ENCODE measurements around the gene DDIT3.

The DDIT3 gene

GRCh38 chr12:57485695-57486094 lies 34.6 kb downstream of the DDIT3 start:
- DNase-seq = no peak

DNA sequence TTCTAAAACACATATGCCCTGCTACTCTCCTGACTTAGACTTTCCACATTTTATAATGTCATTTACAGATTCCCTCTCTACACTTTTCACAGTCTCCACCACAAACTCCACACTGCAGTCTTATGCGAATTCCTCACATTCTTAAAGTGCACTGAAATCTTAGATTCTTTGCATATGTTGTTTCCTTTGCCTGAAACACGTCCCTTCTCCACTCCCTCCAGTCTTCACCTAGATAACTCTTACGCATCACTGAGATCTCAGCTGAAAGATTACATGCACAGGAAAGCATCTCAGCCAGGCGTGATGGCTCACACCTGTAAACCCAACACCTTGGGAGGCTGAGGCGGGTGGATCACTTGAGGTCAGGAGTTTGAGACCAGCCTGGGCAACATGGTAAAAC lies 36.8 kb downstream of the DDIT3 start:
- DNase-seq = no peak

DNA sequence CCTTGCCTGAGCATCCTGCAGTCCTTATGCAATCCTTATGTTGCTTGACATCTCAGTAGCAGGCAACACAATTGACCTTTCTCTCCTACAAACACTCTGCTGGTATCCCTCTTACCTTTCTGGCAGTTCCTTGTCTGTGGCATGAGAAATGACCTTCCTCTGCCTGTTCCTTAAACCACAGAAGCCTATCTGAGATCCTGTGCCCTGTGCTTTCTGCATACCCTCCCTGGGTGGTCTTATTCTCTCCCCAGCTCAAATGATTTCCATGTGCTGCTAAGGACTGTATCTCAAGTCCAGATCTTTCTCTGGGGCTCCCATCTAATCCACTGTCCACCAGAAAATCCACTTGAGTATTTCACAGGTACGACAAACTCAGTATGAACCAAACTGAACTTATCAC lies 38.6 kb downstream of the DDIT3 start:
- no peak for DNase-seq

DNA sequence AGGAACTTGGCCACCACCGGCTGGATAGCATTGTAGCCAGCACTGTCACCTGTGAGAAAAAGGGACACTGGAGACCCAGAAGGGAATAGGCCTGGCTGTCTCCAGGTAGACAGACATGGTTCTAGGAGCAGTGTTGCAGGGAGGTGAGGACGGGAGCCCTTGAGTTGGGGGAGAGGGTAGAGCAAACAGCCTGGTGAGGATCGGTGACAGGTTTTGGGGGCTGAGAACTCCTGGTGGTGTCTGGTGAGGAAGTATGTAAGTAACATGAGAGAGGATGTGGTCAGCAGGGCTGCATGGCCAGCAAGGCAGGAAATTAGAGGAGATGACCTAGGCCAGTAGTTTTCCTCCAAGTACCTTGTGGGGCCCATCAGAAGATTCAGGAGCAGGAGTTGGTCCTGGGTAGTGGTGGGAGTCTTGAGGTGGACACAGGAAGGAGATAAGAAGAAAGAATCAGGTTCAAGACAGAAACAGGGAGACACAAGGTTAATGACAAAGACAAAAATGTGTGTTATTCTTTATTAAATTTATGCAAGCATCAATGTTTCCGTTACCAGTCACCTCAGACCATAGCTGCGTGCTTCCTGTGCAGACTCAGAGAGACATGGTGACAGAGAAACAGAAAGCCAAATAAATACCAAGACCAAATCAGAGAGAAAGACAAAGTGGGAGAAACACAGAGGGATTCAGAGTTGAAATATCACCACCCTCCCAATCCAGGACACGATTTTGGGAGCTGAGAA lies 40.8 kb downstream of the DDIT3 start, which contains the start of gene ARHGAP9:
Gene ARHGAP9 (minus strand): TSS at position 491 of the 740 bp plus-strand sequence. CDS start 460 bp downstream, at position 31.
- DNase-seq = peak in 3 of 4 experiments; percentile 51 to 57 (median 54)

DNA sequence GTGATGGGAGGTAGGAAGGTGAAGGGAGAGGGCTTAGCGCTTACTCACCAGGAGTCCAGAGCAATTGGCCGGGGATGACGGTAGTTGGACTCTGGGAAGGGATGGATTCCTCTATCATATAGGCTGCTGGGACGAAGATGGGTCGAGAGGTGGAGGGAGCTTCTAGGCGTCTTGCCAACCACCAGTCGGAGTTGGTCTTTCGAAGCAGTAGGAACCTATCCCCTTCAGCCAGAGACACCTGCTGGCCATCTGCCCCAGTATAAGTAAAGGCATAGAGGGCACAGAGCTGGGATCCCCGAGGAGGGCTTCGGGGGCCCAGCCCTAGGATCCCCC lies 41.3 kb downstream of the DDIT3 start:
- DNase-seq = no peak

GRCh38 chr12:57477710-57478681 lies 42.3 kb downstream of the DDIT3 start:
- peak; percentile 76 to 88 (median 84) for DNase-seq

- peak in 1 of 4 experiments; percentile 16 for DNase-seq
Observed at GRCh38 chr12:57476993-57477709, 43.2 kb downstream of the DDIT3 start.

GRCh38 chr12:57476162-57476992 lies 43.9 kb downstream of the DDIT3 start:
- DNase-seq = peak; percentile 59 to 79 (median 68)

- DNase-seq = peak in 3 of 4 experiments; percentile 56 to 72 (median 63)
Observed at GRCh38 chr12:57475271-57476161, 44.8 kb downstream of the DDIT3 start.

GRCh38 chr12:57474862-57475261 lies 45.5 kb downstream of the DDIT3 start:
- DNase-seq = no peak

GRCh38 chr12:57474430-57474829 lies 45.9 kb downstream of the DDIT3 start:
- DNase-seq = no peak

DNA sequence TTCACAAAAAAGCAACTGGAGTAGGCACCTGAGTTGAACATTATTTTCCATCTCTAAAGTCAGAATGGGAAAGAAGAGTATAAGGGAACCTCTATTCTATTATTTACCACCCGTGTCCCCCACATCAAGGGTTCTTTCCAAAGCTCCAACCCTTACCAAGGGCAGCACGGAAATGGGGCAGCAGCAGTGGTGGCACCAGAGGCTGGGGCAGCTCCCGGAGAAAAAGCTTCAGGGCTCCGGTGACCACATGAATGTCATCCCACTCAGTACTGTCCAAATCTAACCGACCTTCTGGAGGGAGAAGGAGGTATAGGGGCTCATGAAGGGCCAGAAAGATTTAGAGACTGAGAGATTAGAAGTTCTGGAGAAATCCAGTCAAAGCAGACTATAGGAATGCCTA lies 46.4 kb downstream of the DDIT3 start:
- no peak for DNase-seq

DNA sequence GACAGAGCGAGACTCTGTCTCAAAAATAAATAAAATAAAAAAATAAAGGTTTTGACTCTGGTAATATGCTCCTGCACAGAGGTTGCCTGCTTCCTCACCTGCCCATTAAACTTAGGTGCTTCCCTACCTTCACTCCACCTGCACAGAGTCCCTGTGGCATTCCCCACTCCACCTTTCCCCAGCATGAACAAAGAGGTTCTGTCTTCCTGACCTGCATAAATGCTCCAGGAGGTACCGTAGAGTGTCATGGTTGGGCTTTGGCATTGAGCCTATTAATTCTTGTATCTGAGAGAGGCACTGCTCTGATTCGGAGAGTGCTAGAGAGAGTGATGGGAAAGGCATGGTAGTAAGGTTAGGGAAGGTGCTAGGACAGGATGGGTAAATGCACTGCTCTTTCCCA lies 46.9 kb downstream of the DDIT3 start:
- DNase-seq = no peak

DNA sequence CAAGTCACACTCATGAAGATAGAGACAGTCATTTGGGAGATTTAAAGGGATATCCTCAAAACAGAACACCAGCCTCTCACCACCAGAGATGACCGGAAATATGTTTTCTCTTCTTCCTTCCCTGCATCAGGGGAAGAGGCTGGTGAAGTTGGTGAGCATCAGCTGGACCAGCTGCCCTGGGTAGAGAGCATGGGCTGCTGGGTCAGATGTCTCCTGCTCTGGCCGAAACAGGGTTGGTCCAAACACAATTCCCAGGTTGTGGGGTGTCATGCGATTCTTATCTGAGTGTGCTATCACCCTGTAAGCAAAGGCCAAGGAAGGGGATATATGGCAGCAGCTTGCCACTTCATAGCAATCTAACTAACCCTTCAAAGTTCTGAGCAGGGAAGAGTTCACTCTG lies 47.9 kb downstream of the DDIT3 start:
- no peak for DNase-seq

GRCh38 chr12:57471661-57472060 lies 48.7 kb downstream of the DDIT3 start:
- DNase-seq = no peak

GRCh38 chr12:57470970-57471656 lies 49.2 kb downstream of the DDIT3 start:
- DNase-seq = no peak

DNA sequence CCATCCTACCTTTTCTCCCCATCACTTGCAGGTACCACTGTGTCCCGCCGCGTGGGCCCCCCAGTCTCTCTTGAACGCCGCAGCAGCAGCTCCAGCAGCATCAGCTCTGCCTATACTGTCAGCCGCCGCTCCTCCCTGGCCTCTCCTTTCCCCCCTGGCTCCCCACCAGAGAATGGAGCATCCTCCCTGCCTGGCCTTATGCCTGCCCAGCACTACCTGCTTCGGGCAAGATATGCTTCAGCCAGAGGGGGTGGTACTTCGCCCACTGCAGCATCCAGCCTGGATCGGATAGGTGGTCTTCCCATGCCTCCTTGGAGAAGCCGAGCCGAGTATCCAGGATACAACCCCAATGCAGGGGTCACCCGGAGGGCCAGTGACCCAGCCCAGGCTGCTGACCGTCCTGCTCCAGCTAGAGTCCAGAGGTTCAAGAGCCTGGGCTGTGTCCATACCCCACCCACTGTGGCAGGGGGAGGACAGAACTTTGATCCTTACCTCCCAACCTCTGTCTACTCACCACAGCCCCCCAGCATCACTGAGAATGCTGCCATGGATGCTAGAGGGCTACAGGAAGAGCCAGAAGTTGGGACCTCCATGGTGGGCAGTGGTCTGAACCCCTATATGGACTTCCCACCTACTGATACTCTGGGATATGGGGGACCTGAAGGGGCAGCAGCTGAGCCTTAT lies 49.9 kb downstream of the DDIT3 start:
- no peak for DNase-seq

DNA sequence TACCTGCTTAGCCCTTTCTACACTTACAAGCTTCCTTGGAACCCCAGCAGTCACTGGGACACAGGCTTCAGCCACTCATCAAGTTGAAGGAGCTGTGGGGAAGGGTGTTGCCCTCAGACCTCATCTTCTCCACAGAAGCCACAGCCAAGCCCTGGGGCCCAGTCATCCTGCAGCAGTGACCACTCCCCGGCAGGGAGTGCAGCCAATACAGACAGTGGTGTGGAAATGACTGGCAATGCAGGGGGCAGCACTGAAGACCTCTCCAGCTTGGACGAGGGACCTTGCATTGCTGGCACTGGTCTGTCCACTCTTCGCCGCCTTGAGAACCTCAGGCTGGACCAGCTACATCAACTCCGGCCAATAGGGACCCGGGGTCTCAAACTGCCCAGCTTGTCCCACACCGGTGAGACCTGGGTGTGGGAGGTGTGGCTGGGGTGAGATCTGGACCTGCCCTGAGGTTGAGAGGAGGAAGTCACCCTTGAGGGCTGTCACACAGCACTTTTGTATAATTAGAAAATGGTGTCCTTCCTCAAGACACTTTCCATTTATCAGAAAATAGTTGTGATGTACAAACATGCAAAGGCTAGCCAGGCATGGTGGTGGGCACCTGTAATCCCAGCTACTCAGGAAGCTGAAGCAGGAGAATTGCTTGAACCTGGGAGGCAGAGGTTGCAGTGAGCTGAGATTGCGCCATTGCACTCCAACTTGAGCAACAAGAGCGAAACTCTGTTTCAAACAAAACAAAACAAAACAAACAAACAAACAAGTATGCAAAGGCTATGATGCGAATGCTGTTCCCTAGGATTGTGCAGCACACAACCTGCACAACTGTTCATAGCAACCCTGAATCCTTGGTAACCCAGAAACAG lies 50.8 kb downstream of the DDIT3 start:
- DNase-seq = no peak

GRCh38 chr12:57467915-57468314 lies 52.4 kb downstream of the DDIT3 start:
- DNase-seq = no peak

Measured in suppressor macrophage (primary cell).